Measurements from ENCODE around the gene SRCIN1. TPM values are rescaled to one million over a fixed set of nuclear protein-coding genes. Genes with fewer than 3 reads are reported as not detected.

The SRCIN1 gene
- total RNA-seq, 1 donor from 2014 or later, result 2.1 TPM

- no peak for DNase-seq (ENCODE audit: low read depth)
- TF ChIP-seq, protein P1, sequence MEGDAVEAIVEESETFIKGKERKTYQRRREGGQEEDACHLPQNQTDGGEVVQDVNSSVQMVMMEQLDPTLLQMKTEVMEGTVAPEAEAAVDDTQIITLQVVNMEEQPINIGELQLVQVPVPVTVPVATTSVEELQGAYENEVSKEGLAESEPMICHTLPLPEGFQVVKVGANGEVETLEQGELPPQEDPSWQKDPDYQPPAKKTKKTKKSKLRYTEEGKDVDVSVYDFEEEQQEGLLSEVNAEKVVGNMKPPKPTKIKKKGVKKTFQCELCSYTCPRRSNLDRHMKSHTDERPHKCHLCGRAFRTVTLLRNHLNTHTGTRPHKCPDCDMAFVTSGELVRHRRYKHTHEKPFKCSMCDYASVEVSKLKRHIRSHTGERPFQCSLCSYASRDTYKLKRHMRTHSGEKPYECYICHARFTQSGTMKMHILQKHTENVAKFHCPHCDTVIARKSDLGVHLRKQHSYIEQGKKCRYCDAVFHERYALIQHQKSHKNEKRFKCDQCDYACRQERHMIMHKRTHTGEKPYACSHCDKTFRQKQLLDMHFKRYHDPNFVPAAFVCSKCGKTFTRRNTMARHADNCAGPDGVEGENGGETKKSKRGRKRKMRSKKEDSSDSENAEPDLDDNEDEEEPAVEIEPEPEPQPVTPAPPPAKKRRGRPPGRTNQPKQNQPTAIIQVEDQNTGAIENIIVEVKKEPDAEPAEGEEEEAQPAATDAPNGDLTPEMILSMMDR (conservative IDR thresholded peaks at IDR 0.05; ENCODE audit: low read depth, low read length), result no peak
- H3K4me3 ChIP-seq (ENCODE audit: low read depth, low read length), result no peak overlapping the region
Measured at GRCh38 chr17:38600906-38601305, 4.8 kb downstream of the SRCIN1 start.

- H3K4me3 ChIP-seq (ENCODE audit: low read depth, low read length), result no peak overlapping the region
- TF ChIP-seq, protein P1 (conservative IDR thresholded peaks at IDR 0.05; ENCODE audit: low read depth, low read length), result no peak
Measured at GRCh38 chr17:38600416-38600815, 5.3 kb downstream of the SRCIN1 start.

GRCh38 chr17:38599398-38599856, 6.3 kb downstream of the SRCIN1 start:
- no peak overlapping the region for H3K4me3 ChIP-seq (ENCODE audit: low read depth, low read length)
- no peak for DNase-seq (ENCODE audit: low read depth)
- TF ChIP-seq, protein P1 (conservative IDR thresholded peaks at IDR 0.05; ENCODE audit: low read depth, low read length), result no peak

More at GRCh38 chr17:38600416-38600815, 5.3 kb downstream of the SRCIN1 start:
- no peak for DNase-seq (ENCODE audit: low read depth)

- no peak for DNase-seq (ENCODE audit: low read depth)
- TF ChIP-seq, protein P1 (conservative IDR thresholded peaks at IDR 0.05; ENCODE audit: low read depth, low read length), result no peak
- no peak overlapping the region for H3K4me3 ChIP-seq (ENCODE audit: low read depth, low read length)
Measured at GRCh38 chr17:38598995-38599394, 6.8 kb downstream of the SRCIN1 start.

GRCh38 chr17:38598536-38598935, 7.2 kb downstream of the SRCIN1 start:
- TF ChIP-seq, protein P1 (conservative IDR thresholded peaks at IDR 0.05; ENCODE audit: low read depth, low read length), result no peak
- H3K4me3 ChIP-seq (ENCODE audit: low read depth, low read length), result no peak overlapping the region
- DNase-seq (ENCODE audit: low read depth), result peak; percentile 39

GRCh38 chr17:38597375-38597774, 8.4 kb downstream of the SRCIN1 start:
- no peak for DNase-seq (ENCODE audit: low read depth)
- TF ChIP-seq, protein P1 (conservative IDR thresholded peaks at IDR 0.05; ENCODE audit: low read depth, low read length), result no peak
- H3K4me3 ChIP-seq (ENCODE audit: low read depth, low read length), result no peak overlapping the region

- no peak for DNase-seq (ENCODE audit: low read depth)
- no peak overlapping the region for H3K4me3 ChIP-seq (ENCODE audit: low read depth, low read length)
- TF ChIP-seq, protein P1 (conservative IDR thresholded peaks at IDR 0.05; ENCODE audit: low read depth, low read length), result no peak
Measured at GRCh38 chr17:38596651-38597050, 9.1 kb downstream of the SRCIN1 start.

Data from epithelial cell of proximal tubule (primary cell).